SK-N-MC (cell line): ENCODE data around the gene PRDX2.

Experiments used
- DNase-seq: peaks from one replicate; pipeline ENCODE4 v3.0.0-alpha.2; 2011; ENCODE audit warnings: low read depth, low spot score
- H3K27ac ChIP-seq: fragments of 200-600 bp; sonication (generic); 2 replicates; pipeline ENCODE4 v1.5.1; 2016; ENCODE audit warnings: mixed run types
- H3K36me3 ChIP-seq: fragments of 200-600 bp; sonication (generic); 2 replicates; pipeline ENCODE4 v1.6.1; 2017; ENCODE audit warnings: antibody characterized with exemption, low read length, mixed read lengths; ENCODE audit not compliant: insufficient read depth
- H3K4me3 ChIP-seq: fragments of 200-600 bp; sonication (generic); 2 replicates; pipeline ENCODE4 v1.5.1; 2016
- H3K9ac ChIP-seq: fragments of 200-600 bp; sonication (generic); 2 replicates; pipeline ENCODE4 v1.8.0; 2017; ENCODE audit warnings: mixed run types, mixed read lengths; ENCODE audit not compliant: insufficient read length
- H3K9me3 ChIP-seq: fragments of 200-600 bp; sonication (generic); 2 replicates; pipeline ENCODE4 v1.6.1; 2017; ENCODE audit warnings: low read depth, mild to moderate bottlenecking, antibody characterized with exemption, low read length, moderate library complexity, mixed read lengths
- EZH2 ChIP-seq: fragments of 200-600 bp; sonication (generic); IDR thresholded peaks from one replicate; pipeline ENCODE4 v1.6.1; 2017; ENCODE audit warnings: antibody characterized with exemption
- FOXP2 ChIP-seq: optimal IDR thresholded peaks from 2 replicates; pipeline ENCODE3; 2011; ENCODE audit warnings: mild to moderate bottlenecking, moderate library complexity; ENCODE audit not compliant: insufficient read depth; ENCODE audit errors: extremely low read length, control extremely low read depth
- POLR2AphosphoS5 ChIP-seq: IDR thresholded peaks from 2 replicates; pipeline ENCODE4 v1.6.1; 2012; ENCODE audit warnings: mild to moderate bottlenecking, low read depth, low read length, borderline replicate concordance

Gene PRDX2

GRCh38 chr19:12791345-12792050 lies 10.1 kb downstream of the PRDX2 start, which contains the start of gene JUNB:
TSS of gene JUNB (plus strand) at chr19:12791486. CDS start at chr19:12791772, 286 bp downstream.
- Histone ChIP-seq H3K9ac (peak within 1 kb of the TSS; percentile 68), H3K27ac (peak within 1 kb of the TSS; percentile 78), H3K4me3 (peak within 1 kb of the TSS; percentile 97), H3K36me3 (no peaks in the 10 kb centered on the region), H3K9me3 (no peaks in the 10 kb centered on the region)
- peak; percentile 100 for TF ChIP-seq POLR2AphosphoS5
- TF ChIP-seq EZH2, result no peak
- TF ChIP-seq FOXP2, result peak; percentile 95
- no peak for DNase-seq

GRCh38 chr19:12790628-12791344 lies 10.8 kb downstream of the PRDX2 start:
- TF ChIP-seq POLR2AphosphoS5 (no peak), EZH2 (no peak), FOXP2 (no peak)
- Histone ChIP-seq H3K36me3 (no peaks in the 10 kb centered on the region), H3K9me3 (no peaks in the 10 kb centered on the region), H3K9ac (no peak overlapping the region), H3K27ac (no peak overlapping the region), H3K4me3 (peak overlapping the region; percentile 97)
- DNase-seq, result no peak

GRCh38 chr19:12789904-12790619 lies 11.5 kb downstream of the PRDX2 start:
- no peaks in the 10 kb centered on the region for H3K9me3 ChIP-seq
- DNase-seq, result no peak
- peak overlapping the region; percentile 97 for H3K27ac ChIP-seq
- no peaks in the 10 kb centered on the region for H3K36me3 ChIP-seq
- TF ChIP-seq EZH2 (no peak), POLR2AphosphoS5 (peak; percentile 55; the same call in 1 of the 2 replicates)
- H3K9ac ChIP-seq, result no peak overlapping the region
- H3K4me3 ChIP-seq, result peak overlapping the region; percentile 97

GRCh38 chr19:12789098-12789903 lies 12.3 kb downstream of the PRDX2 start:
- Histone ChIP-seq H3K36me3 (no peaks in the 10 kb centered on the region), H3K9me3 (no peaks in the 10 kb centered on the region), H3K27ac (peak overlapping the region; percentile 97), H3K9ac (peak overlapping the region; percentile 70), H3K4me3 (peak overlapping the region; percentile 97)
- DNase-seq, result no peak
- TF ChIP-seq EZH2 (no peak), FOXP2 (peak; percentile 21), POLR2AphosphoS5 (no peak)

GRCh38 chr19:12788682-12789097 lies 12.9 kb downstream of the PRDX2 start:
- peak overlapping the region; percentile 97 for H3K27ac ChIP-seq
- H3K9me3 ChIP-seq, result no peaks in the 10 kb centered on the region
- TF ChIP-seq FOXP2 (peak; percentile 70), EZH2 (no peak), POLR2AphosphoS5 (peak; percentile 74)
- no peaks in the 10 kb centered on the region for H3K36me3 ChIP-seq
- peak overlapping the region; percentile 70 for H3K9ac ChIP-seq
- peak overlapping the region; percentile 97 for H3K4me3 ChIP-seq
- no peak for DNase-seq

- Histone ChIP-seq H3K27ac (peak overlapping the region; percentile 97), H3K9ac (peak overlapping the region; percentile 70), H3K36me3 (no peaks in the 10 kb centered on the region), H3K9me3 (no peaks in the 10 kb centered on the region), H3K4me3 (peak overlapping the region; percentile 97)
- no peak for DNase-seq
- TF ChIP-seq POLR2AphosphoS5 (no peak), FOXP2 (no peak), EZH2 (no peak)
Observed at GRCh38 chr19:12788042-12788681, 13.4 kb downstream of the PRDX2 start.

GRCh38 chr19:12787458-12787857 lies 14.1 kb downstream of the PRDX2 start:
- H3K27ac ChIP-seq, result peak overlapping the region; percentile 93
- no peak for DNase-seq
- no peak for TF ChIP-seq POLR2AphosphoS5
- TF ChIP-seq FOXP2, result no peak
- no peak for TF ChIP-seq EZH2

More at GRCh38 chr19:12787458-12787857, 14.1 kb downstream of the PRDX2 start:
- H3K9ac ChIP-seq, result no peak overlapping the region
- no peak overlapping the region for H3K4me3 ChIP-seq
- no peaks in the 10 kb centered on the region for H3K9me3 ChIP-seq
- no peaks in the 10 kb centered on the region for H3K36me3 ChIP-seq
